A549 (cell line): ENCODE results near the gene VSTM2B. TPM values are rescaled to one million over a fixed set of nuclear protein-coding genes. Genes with fewer than 3 reads are reported as not detected.

Source experiments
- ATAC-seq, 2 experiments: fragments of 200-7000 bp in 1 of 2; fragments of >200 bp in 1 of 2; cut with Nextera tagmentation in 1 of 2; cut with Tn5 transposase in 1 of 2; 3 replicates each; pipeline versions ENCODE4 v1.8.0 to v1.9.1; 2018 to 2020; ENCODE audit warnings: mild to moderate bottlenecking in 1 of 2, moderate library complexity in 1 of 2
- CTCF ChIA-PET: fragments of 300-600 bp; sonication (Branson Sonifier 250); formaldehyde crosslinking; extraction: SDS; loops from one replicate; lab custom pipeline; 2021; ENCODE audit warnings: antibody characterized with exemption, inconsistent platforms; lab: Yijun Ruan, JAX
- POLR2A ChIA-PET: fragments of 350-600 bp; formaldehyde crosslinking; extraction: SDS; loops from one replicate; lab custom pipeline; 2021; ENCODE audit warnings: antibody characterized with exemption, inconsistent platforms; lab: Yijun Ruan, JAX
- DNase-seq, 2 experiments: peaks; one replicate each; pipeline versions ENCODE4 v3.0.0 to v3.0.0-alpha.2; 2011 to 2016; ENCODE audit warnings: low read depth in 1 of 2, low spot score in 1 of 2
- FAIRE-seq: peaks from 2 replicates; lab custom pipeline; 2011; peaks lifted over from hg19 to GRCh38; lab: Jason Lieb, UNC
- H3K27ac ChIP-seq, 2 experiments: fragments of >200 bp; sonication (Bioruptor Twin); formaldehyde crosslinking; 3 replicates each; pipeline ENCODE4 v1.5.1; 2016 to 2017
- H3K4me1 ChIP-seq: fragments of >200 bp; sonication (Bioruptor Twin); formaldehyde crosslinking; 3 replicates; pipeline ENCODE4 v1.6.1; 2016
- H3K4me2 ChIP-seq: fragments of >200 bp; sonication (Bioruptor Twin); formaldehyde crosslinking; 3 replicates; pipeline ENCODE4 v1.6.1; 2016
- H3K4me3 ChIP-seq: fragments of >200 bp; sonication (Bioruptor Twin); formaldehyde crosslinking; 3 replicates; pipeline ENCODE4 v1.5.1; 2016
- H3K9me3 ChIP-seq: fragments of >200 bp; sonication (Bioruptor Twin); formaldehyde crosslinking; 3 replicates; pipeline ENCODE4 v1.6.1; 2016
- BHLHE40 ChIP-seq: IDR thresholded peaks from 2 replicates; pipeline ENCODE4 v1.6.1; 2012; ENCODE audit warnings: low read depth, low read length, inconsistent platforms
- CBX2 ChIP-seq: fragments of 200-600 bp; sonication (generic); IDR thresholded peaks from 2 replicates; pipeline ENCODE4 v1.6.1; 2016; ENCODE audit warnings: low read depth, mild to moderate bottlenecking, borderline replicate concordance
- CHD4 ChIP-seq: fragments of 200-600 bp; sonication (generic); IDR thresholded peaks from 2 replicates; pipeline ENCODE4 v1.6.1; 2016; ENCODE audit warnings: antibody characterized with exemption, mild to moderate bottlenecking, borderline replicate concordance
- CTCF ChIP-seq: fragments of >200 bp; sonication (Bioruptor Twin); formaldehyde crosslinking; IDR thresholded peaks from 3 replicates; pipeline ENCODE4 v1.5.1; 2016
- EHF ChIP-seq: fragments of 250-450 bp; sonication (Bioruptor Pico); IDR thresholded peaks from 2 replicates; pipeline ENCODE4 v1.5.0; 2020; ENCODE audit warnings: mild to moderate bottlenecking
- EHMT2 ChIP-seq: fragments of 200-600 bp; sonication (generic); IDR thresholded peaks from 2 replicates; pipeline ENCODE4 v1.6.1; 2016; ENCODE audit warnings: antibody characterized with exemption, low read depth, mild to moderate bottlenecking, moderate library complexity
- FOSB ChIP-seq: fragments of 250-450 bp; sonication (Bioruptor Pico); IDR thresholded peaks from 2 replicates; pipeline ENCODE4 v1.5.0; 2020; ENCODE audit warnings: mild to moderate bottlenecking, moderate library complexity
- HEYL ChIP-seq: fragments of 250-450 bp; sonication (Bioruptor Pico); IDR thresholded peaks from 2 replicates; pipeline ENCODE4 v1.8.0; 2021; ENCODE audit warnings: mild to moderate bottlenecking, moderate library complexity
- HOXB13 ChIP-seq: fragments of 250-450 bp; sonication (Bioruptor Pico); IDR thresholded peaks from 2 replicates; pipeline ENCODE4 v1.5.0; 2020; ENCODE audit warnings: low read depth, mild to moderate bottlenecking, moderate library complexity
- HOXB5 ChIP-seq: fragments of 250-450 bp; sonication (Bioruptor Pico); IDR thresholded peaks from 2 replicates; pipeline ENCODE4 v1.5.0; 2020; ENCODE audit warnings: mild to moderate bottlenecking, moderate library complexity
- KDM5A ChIP-seq: fragments of 200-600 bp; sonication (generic); IDR thresholded peaks from 2 replicates; pipeline ENCODE4 v1.6.1; 2016; ENCODE audit warnings: antibody characterized with exemption, mild to moderate bottlenecking
- MAFK ChIP-seq: fragments of 450-650 bp; IDR thresholded peaks from 2 replicates; pipeline ENCODE4 v1.6.1; 2014; ENCODE audit not compliant: partially characterized antibody
- MAX ChIP-seq: IDR thresholded peaks from 2 replicates; pipeline ENCODE4 v1.6.1; 2012
- NFE2L2 ChIP-seq: fragments of 150-350 bp; conservative IDR thresholded peaks from 2 replicates; pipeline ENCODE4 v1.6.1; 2014; ENCODE audit warnings: low read length
- PHF8 ChIP-seq: fragments of 200-600 bp; sonication (generic); IDR thresholded peaks from 2 replicates; pipeline ENCODE4 v1.6.1; 2016; ENCODE audit warnings: low read depth, mild to moderate bottlenecking, antibody characterized with exemption, moderate library complexity, borderline replicate concordance
- POLR2AphosphoS2 ChIP-seq: conservative IDR thresholded peaks from 2 replicates; pipeline ENCODE4 v1.6.1; 2012; ENCODE audit warnings: low read length, improper control_type of control experiment, inconsistent platforms
- RCOR1 ChIP-seq: fragments of 150-350 bp; IDR thresholded peaks from 2 replicates; pipeline ENCODE4 v1.6.1; 2014; ENCODE audit warnings: antibody characterized with exemption, low read length, low read depth
- RFX5 ChIP-seq: fragments of 450-650 bp; IDR thresholded peaks from 2 replicates; pipeline ENCODE4 v1.7.1; 2014; ENCODE audit warnings: antibody characterized with exemption, mild to moderate bottlenecking, moderate library complexity
- RNF2 ChIP-seq: fragments of 200-600 bp; sonication (generic); IDR thresholded peaks from 2 replicates; pipeline ENCODE4 v1.6.1; 2016; ENCODE audit warnings: low read depth, mild to moderate bottlenecking, antibody characterized with exemption, moderate library complexity, borderline replicate concordance
- SMC3 ChIP-seq: fragments of >200 bp; sonication (Bioruptor Twin); formaldehyde crosslinking; IDR thresholded peaks from 3 replicates; pipeline ENCODE4 v1.6.1; 2018; ENCODE audit warnings: inconsistent platforms
- TFCP2L1 ChIP-seq: fragments of 250-450 bp; sonication (Bioruptor Pico); IDR thresholded peaks from 2 replicates; pipeline ENCODE4 v1.5.0; 2021; ENCODE audit warnings: mild to moderate bottlenecking
- TP53 ChIP-seq: fragments of 250-450 bp; sonication (Bioruptor Pico); IDR thresholded peaks from 2 replicates; pipeline ENCODE4 v1.5.0; 2021; ENCODE audit warnings: mild to moderate bottlenecking, moderate library complexity
- ZC3H11A ChIP-seq: fragments of 450-650 bp; IDR thresholded peaks from 2 replicates; pipeline ENCODE4 v1.6.1; 2014; ENCODE audit warnings: antibody characterized with exemption, mild to moderate bottlenecking
- ZFP36 ChIP-seq: fragments of 450-650 bp; IDR thresholded peaks from 2 replicates; pipeline ENCODE4 v1.6.1; 2014; ENCODE audit warnings: borderline replicate concordance; ENCODE audit not compliant: partially characterized antibody
- ZNF302 ChIP-seq: fragments of 250-450 bp; sonication (Bioruptor Pico); IDR thresholded peaks from 2 replicates; pipeline ENCODE4 v1.9.0; 2021; ENCODE audit warnings: inconsistent platforms, mild to moderate bottlenecking, moderate library complexity
- WGBS: methylation state at CpG from one replicate; pipeline ENCODE4 v1.1.6; 2017; ENCODE audit errors: missing lambda C conversion rate; 5-methylcytosine and 5-hydroxymethylcytosine counted together
- polyA plus RNA-seq, 4 experiments: library from polyadenylated mRNA; depleted of rRNA in 3 of 4; stranded (reverse); fragments of >200 nt; fragmentation: RNase III in 1 of 4; extraction: RNeasy Plus Mini Kit Qiagen cat#74134 plus additional on column Dnase treatment in 1 of 4; gene quantifications; 2 replicates in 3 of 4; 3 replicates in 1 of 4; pipeline ENCODE4 v1.2.3, GENCODE V29; 2011 to 2017
- TF ChIP-seq, protein P1 (sequence below): fragments of >200 bp; sonication (Bioruptor Twin); formaldehyde crosslinking; IDR thresholded peaks from 3 replicates; pipeline ENCODE4 v1.6.1; 2016
- TF ChIP-seq, protein P2 (sequence below): fragments of 200-600 bp; sonication (generic); IDR thresholded peaks from 2 replicates; pipeline ENCODE4 v1.6.1; 2016; ENCODE audit warnings: antibody characterized with exemption, mild to moderate bottlenecking, moderate library complexity

The VSTM2B gene
- polyA plus RNA-seq, 2 of the 4 experiments (the other 2 are of a cell fraction): not detected

GRCh38 chr19:29539670-29540069 is 13.9 kb downstream of the VSTM2B start:
- ChIA-PET CTCF (interaction anchor here (0.8 to 6.0 kb wide), 6 partner anchors 9 to 71 kb away, joined by 3 to 56 read pairs (median 4); no protein-coding TSS in a partner anchor), POLR2A (no interaction called here)
- no peak for FAIRE-seq

GRCh38 chr19:29540114-29540513 is 14.3 kb downstream of the VSTM2B start:
- FAIRE-seq: no peak
- ChIA-PET CTCF (interaction anchor here (0.8 to 6.0 kb wide), 4 partner anchors 8 to 69 kb away, joined by 3 to 56 read pairs (median 4); no protein-coding TSS in a partner anchor), POLR2A (no interaction called here)
- no peak for ATAC-seq
- no peak for DNase-seq
- H3K9me3 ChIP-seq: peaks cover 7% of the 10 kb centered on the region
- no peak overlapping the region for H3K27ac ChIP-seq
- H3K4me1 ChIP-seq: no peaks in the 10 kb centered on the region
- H3K4me3 ChIP-seq: no peak overlapping the region
- 0% methylated on average over 1 of the region's 1 CpG for WGBS
- no peak overlapping the region for H3K4me2 ChIP-seq
- TF ChIP-seq PHF8: no peak
- no peak for TF ChIP-seq NFE2L2
- TF ChIP-seq RFX5: no peak
- TF ChIP-seq, protein P1, sequence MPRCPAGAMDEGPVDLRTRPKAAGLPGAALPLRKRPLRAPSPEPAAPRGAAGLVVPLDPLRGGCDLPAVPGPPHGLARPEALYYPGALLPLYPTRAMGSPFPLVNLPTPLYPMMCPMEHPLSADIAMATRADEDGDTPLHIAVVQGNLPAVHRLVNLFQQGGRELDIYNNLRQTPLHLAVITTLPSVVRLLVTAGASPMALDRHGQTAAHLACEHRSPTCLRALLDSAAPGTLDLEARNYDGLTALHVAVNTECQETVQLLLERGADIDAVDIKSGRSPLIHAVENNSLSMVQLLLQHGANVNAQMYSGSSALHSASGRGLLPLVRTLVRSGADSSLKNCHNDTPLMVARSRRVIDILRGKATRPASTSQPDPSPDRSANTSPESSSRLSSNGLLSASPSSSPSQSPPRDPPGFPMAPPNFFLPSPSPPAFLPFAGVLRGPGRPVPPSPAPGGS: no peak
- no peak for TF ChIP-seq HOXB13 (CRISPR knock-in tag)
- TF ChIP-seq EHMT2: no peak
- no peak for TF ChIP-seq BHLHE40
- TF ChIP-seq HEYL (CRISPR knock-in tag): no peak
- no peak for TF ChIP-seq ZC3H11A
- TF ChIP-seq RCOR1: no peak
- no peak for TF ChIP-seq SMC3
- no peak for TF ChIP-seq RNF2
- no peak for TF ChIP-seq ZFP36
- TF ChIP-seq, protein P2, sequence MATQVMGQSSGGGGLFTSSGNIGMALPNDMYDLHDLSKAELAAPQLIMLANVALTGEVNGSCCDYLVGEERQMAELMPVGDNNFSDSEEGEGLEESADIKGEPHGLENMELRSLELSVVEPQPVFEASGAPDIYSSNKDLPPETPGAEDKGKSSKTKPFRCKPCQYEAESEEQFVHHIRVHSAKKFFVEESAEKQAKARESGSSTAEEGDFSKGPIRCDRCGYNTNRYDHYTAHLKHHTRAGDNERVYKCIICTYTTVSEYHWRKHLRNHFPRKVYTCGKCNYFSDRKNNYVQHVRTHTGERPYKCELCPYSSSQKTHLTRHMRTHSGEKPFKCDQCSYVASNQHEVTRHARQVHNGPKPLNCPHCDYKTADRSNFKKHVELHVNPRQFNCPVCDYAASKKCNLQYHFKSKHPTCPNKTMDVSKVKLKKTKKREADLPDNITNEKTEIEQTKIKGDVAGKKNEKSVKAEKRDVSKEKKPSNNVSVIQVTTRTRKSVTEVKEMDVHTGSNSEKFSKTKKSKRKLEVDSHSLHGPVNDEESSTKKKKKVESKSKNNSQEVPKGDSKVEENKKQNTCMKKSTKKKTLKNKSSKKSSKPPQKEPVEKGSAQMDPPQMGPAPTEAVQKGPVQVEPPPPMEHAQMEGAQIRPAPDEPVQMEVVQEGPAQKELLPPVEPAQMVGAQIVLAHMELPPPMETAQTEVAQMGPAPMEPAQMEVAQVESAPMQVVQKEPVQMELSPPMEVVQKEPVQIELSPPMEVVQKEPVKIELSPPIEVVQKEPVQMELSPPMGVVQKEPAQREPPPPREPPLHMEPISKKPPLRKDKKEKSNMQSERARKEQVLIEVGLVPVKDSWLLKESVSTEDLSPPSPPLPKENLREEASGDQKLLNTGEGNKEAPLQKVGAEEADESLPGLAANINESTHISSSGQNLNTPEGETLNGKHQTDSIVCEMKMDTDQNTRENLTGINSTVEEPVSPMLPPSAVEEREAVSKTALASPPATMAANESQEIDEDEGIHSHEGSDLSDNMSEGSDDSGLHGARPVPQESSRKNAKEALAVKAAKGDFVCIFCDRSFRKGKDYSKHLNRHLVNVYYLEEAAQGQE: no peak
- no peak for TF ChIP-seq CTCF

More at GRCh38 chr19:29539670-29540069, 13.9 kb downstream of the VSTM2B start:
- no peak overlapping the region for H3K27ac ChIP-seq
- no peak overlapping the region for H3K4me3 ChIP-seq
- H3K9me3 ChIP-seq: peaks cover 7% of the 10 kb centered on the region
- DNase-seq (no peak), ATAC-seq (no peak)
- 6% methylated on average over 6 of the region's 6 CpGs for WGBS
- TF ChIP-seq HEYL (CRISPR knock-in tag) (no peak), HOXB5 (CRISPR knock-in tag) (no peak), POLR2AphosphoS2 (no peak), CHD4 (no peak), RNF2 (no peak), CBX2 (no peak), RCOR1 (no peak), ZNF302 (no peak), KDM5A (no peak), EHF (CRISPR knock-in tag) (no peak), FOSB (CRISPR knock-in tag) (no peak), MAX (no peak), TP53 (CRISPR knock-in tag) (no peak), CTCF (no peak), MAFK (no peak), TFCP2L1 (CRISPR knock-in tag) (no peak)
- TF ChIP-seq, protein P1: no peak
- no peak overlapping the region for H3K4me2 ChIP-seq
- no peaks in the 10 kb centered on the region for H3K4me1 ChIP-seq
